HG03025 (cell line): ENCODE measurements around the gene RBPJL.
"Not testable (repeated sequence)": the region's sequence is repeated elsewhere in the genome, so short reads cannot be mapped to it uniquely, and the experiment has no call there.

ENCODE experiments used
- ATAC-seq: cut with Tn5 transposase; IDR thresholded peaks from one replicate; pipeline ENCODE4 v1.9.1; 2021; ENCODE audit warnings: mild to moderate bottlenecking, moderate library complexity; ENCODE audit not compliant: unreplicated experiment, low FRiP score

Gene RBPJL

DNA sequence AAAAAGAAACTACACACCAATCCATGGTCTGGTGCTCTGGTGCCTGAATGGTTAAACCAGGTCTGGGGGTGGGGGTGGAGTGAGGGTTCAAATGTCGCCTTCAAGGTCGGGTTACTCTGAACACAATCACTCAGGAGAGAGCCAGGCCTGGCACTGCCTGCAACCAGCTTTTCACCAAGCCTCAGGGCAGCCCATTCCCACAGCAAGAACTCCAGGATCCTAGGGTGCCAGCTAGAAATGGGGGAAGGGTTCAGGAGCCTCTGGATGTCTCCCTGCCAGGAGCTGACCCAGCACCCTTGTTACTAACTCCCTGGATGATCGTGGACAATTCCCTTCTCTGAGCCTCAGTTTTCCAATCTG is 34.9 kb downstream of the RBPJL start:
- no peak for ATAC-seq

- ATAC-seq = no peak
Observed at GRCh38 chr20:45341939-45342854, 35.6 kb downstream of the RBPJL start.

- no peak for ATAC-seq
Observed at GRCh38 chr20:45342855-45343531, 36.4 kb downstream of the RBPJL start.

DNA sequence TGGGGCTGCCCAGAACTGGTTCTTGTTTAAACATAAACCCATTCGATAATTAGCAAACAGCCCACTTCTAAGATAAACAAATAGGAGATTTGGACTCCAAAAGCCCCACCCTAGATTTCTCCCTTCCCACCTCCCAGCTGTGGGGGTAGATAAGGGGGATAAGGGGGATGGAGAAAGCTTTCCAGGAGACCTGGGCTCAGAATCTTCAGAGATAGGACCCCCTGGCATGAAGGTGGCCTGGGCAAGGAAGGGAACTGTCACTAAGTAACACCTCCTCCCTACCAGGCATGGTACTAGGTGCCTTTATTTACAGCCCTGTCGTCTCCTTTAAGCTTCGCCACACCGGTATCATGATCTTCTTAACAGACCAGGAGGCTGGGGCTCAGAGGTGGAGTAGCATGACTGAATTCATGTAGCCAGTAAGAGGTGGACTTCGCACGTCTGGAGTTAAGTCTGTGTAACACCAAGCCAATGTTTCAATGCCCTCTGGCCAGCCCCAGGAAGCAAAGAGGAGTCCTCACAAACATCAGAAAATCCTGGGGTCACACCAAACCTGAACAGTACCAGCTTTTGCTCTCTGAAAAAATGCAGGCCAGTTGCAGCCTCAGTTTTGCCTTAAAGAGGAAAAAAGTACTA is 37.0 kb downstream of the RBPJL start:
- ATAC-seq = no peak

- no peak for ATAC-seq
Observed at GRCh38 chr20:45344168-45344860, 37.7 kb downstream of the RBPJL start.

DNA sequence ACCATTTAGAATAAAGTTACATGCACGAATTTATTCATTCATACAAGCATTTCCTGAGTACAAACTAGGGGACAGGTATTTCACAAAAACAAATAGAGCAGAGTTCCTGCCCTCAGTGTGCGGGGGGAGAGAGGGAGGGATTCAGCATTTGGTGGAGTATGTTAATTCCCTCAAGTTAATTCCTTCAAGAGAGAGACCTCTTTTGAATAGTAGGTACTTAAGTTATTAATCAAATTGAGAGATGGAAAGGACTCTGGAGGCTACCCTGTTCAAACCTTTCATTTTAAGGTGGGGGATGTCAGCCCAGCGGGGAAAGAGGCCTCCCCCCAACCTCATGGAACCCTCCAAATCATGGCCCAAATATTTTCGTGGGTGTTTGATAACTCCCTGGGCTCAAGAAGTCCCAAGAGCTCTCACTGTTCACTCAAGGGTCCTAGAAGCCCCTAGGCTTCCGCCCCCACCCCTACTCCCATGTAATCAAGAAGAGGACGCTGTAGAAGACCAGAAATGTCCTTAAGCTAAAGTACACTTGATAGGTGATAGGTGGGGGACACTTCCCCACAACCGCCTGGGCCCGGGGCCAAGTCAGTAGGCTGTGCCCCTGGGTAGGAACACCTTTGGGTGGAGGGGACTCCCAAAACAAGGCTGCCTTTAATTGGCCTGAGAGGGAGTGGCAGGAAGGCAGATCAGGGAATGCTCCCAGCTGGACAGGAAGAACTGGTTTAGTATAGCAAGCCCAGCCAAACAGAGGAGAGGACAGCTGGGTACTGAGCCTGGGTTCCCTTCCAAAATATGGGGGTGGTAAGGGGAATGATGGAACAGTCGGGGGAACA is 38.7 kb downstream of the RBPJL start:
- ATAC-seq = no peak

DNA sequence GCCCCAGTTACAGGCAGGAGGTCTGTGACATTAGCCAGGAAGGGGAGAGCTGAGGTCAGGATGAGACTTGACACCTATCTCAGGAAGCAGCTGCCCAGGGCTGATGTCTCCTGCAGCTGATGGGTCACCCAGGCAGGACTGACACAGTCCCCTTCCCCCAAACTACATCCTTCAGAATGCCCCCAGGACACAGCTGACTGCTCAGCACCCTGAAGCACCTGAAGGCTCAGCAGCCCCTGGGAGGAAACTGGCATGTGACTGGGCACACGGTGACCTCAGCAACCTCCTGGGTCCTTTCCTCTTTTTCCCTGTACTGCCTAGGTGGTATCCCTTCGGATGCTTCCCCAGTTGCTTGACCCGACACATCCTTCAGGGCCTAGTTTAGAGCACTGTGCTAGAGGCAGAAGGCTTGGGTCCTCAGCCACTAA is 39.7 kb downstream of the RBPJL start:
- ATAC-seq = no peak

DNA sequence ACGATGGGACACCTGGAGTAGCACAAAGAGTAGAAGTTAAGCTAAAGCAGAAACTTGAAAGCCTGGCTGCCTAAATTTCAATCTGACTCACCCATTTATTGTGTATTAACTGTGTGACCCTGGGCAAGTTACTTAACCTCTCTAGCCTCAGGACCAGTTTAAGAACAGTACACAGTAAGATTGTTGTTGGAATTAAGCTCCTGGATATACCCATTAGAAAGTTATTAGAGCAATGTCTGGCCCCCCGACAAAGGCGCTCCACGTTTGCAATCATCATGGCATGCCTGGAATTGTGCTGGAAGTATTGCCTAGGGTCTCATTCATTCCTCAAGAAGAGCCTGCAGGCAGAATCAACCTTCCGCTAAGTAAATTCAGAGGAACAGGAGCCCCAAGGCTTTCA is 40.2 kb downstream of the RBPJL start:
- no peak for ATAC-seq

GRCh38 chr20:45347297-45347935 is 40.8 kb downstream of the RBPJL start:
- no peak for ATAC-seq

DNA sequence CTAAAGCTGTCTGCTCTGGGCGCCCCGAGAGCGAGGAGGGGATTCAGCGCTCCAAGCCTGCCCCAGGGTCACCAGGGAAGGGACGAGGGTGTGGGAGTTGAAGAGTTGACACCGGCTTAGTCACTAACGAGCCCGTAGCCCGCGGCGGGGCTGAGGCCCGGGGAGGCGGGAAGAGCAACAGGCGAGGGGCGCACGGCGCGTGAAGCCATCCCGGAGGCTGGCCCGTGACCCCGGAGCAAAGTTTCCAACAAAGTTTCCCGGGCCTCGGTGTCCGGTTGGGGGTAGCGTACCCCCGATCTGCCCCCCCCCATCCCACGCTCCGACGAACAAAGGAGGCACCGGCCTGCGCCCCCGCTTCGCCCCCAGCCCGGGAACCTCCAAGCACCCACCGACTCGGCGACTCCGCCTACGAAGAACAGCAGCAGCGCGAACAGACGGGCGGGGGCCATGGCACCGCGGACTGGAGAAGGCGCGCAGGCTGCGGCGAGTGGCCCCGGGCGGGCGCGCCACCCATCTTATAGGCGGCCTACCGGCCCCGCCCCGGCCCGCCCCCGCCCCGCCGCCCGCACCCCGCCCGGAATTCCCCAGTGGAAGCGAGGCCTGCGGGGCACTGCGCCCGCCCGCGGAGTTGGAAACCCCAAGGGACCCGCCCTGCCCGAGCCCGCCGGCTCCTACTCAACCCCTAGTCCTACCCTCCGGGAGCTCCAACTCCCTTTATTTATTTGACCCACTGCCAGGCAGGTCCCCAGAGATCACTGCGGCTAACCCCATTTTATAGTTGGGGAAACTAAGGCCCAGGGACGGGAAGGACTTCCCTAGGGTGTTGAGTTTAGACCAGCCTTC is 41.5 kb downstream of the RBPJL start, which contains the start of gene SDC4:
TSS of gene SDC4 (minus strand) at position 489 of the 843 bp plus-strand sequence. CDS start at position 449, 40 bp downstream.
- no peak for ATAC-seq

DNA sequence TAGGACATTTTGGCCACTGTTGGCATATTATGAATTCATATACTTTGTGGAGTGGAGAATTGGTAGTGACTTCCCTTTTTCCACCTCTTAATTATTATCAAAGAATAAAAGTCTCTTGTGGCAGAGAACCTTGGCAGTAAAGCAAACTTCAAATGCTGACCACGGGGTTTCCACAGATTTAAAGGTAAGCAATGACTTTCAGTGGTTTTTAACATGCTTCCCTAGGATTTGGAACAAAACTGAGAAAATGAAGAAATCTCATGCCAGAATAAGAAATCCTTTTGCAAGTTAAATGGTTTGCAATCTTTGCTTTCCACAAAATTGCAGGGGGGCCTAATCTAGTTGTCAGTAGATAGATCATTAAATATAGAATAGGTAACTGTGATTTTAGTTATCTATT is 43.6 kb downstream of the RBPJL start:
- ATAC-seq = no peak

- not testable (repeated sequence) for ATAC-seq
Observed at GRCh38 chr20:45350795-45351194, 44.2 kb downstream of the RBPJL start.

DNA sequence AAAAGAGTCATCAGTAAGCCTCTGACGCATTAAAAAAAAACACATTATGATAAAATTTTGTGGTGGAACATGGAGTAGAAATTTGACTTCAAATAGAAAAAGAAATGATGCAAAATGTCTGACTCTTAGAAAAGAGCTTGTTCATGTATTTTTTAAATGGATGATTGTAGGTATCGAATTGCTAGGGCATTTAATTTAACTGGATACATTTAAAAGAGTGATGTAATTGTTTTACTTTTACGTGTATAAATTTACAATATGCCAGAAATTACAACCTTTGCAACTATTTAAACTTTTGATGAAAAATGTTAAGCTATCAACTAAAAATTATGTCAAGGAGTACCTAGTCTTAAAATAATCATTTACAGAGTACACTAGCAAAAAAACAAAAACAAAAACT is 46.1 kb downstream of the RBPJL start:
- no peak for ATAC-seq

DNA sequence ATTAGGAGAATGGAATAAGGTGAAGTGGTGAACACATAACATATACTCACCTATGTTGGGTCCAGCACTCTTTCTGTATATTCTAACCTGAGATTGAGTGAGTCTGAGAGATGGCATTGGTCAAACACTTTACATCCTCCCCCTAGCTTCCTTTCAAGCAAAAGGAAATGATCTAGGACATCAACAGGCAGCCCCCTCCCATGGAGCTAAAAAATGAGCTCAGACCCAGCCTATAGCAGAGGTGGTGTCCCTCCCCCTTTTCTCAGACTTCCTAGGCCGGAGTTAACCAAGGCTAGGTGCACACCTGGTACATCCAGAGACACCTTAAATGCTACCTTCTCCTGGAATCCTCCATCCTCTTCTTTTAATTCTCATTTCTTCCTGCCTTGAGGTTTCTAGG is 47.1 kb downstream of the RBPJL start:
- no peak for ATAC-seq

DNA sequence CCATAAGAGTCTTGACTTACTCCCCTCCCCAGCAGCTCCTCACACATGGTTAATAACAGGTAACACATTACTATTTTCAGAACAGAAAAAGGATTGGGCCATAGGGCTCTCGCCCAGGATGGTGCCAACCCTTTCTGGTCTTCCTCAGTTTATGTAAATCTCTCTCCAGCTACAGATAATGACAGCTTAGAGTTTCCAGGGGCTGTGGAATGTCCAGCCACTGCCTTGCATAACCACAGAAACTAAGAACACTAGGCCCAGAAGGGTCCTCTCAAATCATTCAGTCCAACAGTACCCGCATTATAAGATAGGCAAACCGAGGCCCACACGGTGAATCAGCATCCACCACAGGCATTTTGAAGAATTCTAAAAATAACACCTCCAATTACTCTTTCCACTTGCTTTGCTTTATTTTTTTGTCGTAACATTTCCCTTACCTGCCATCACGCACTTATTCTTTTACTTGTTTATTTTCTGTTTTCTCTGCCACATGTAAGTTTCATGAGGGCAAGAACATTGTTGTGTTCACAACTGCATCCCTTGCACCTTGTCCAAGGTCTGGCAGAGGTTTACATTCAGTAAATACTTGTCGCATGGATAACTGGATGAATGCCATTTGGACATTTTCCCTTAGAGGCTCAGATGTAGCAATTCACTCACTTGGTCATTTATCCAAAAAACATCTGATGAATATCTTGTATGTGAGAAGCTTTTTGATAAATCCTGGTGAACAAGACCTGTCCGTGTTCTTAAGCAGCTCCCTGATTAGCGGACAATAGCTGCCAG is 48.0 kb downstream of the RBPJL start:
- no peak for ATAC-seq

DNA sequence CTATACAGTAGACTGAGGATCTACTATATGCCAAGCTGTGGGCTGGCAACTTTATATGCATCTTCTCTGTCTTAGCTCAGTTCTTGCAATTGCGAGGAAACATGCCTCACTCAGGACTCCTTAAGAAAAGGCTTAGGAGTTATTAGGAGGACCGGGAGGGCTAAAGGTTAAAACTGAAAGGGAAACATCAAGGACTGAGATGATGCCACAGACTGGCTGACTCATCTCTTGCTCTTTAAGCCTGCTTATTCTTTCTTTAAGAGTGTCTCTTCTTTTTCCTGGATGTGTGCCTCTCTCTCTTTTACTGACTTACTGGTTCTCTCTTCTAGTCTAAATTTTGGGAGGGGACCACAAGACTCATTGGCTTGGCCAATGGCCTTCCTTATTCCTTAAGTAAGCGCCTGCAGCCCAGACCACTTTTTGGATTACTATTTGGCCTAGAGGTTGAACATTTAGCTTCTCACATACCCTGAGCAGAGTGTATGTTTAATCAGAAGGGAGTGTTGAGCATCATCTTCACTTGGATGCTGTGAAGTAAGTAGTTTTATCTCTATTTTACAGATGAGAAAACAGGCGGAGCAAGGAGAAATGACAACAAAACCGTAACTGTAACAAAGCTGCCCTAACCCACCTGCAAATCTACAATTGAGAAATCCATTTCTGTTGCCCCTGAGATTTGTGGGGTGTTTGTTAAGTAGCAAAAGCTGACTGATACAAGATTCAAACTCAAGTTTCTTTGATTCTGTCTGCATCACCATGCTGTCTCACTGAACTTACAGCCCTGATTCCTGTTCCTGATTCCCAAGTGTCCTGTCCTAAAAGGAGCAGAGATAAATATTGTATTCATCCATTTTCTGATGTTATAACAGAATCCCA is 48.8 kb downstream of the RBPJL start:
- ATAC-seq = no peak
